Parathyroid adenoma (tissue), 2 donors: Measurements from ENCODE around the gene CEACAM1.

ENCODE experiments used
- H2AFZ ChIP-seq: fragments of 300-600 bp; sonication (generic); one replicate; pipeline ENCODE4 v1.7.0; 2017; ENCODE audit warnings: antibody characterized with exemption, mild to moderate bottlenecking
- H3K27ac ChIP-seq: fragments of 300-600 bp; sonication (generic); one replicate; pipeline ENCODE4 v1.7.0; 2017
- H3K27me3 ChIP-seq: fragments of 300-600 bp; sonication (generic); one replicate; pipeline ENCODE4 v1.7.0; 2017; ENCODE audit warnings: low read length; ENCODE audit not compliant: control insufficient read depth, insufficient read depth
- H3K36me3 ChIP-seq: fragments of 300-600 bp; sonication (generic); one replicate; pipeline ENCODE4 v1.7.0; 2017; ENCODE audit warnings: low read length; ENCODE audit not compliant: control insufficient read depth, insufficient read depth
- H3K4me1 ChIP-seq: fragments of 300-600 bp; sonication (generic); one replicate; pipeline ENCODE4 v1.7.0; 2017; ENCODE audit warnings: control low read depth
- H3K4me2 ChIP-seq: fragments of 300-600 bp; sonication (generic); one replicate; pipeline ENCODE4 v1.7.0; 2017; ENCODE audit warnings: low read length
- H3K4me3 ChIP-seq: fragments of 300-600 bp; sonication (generic); one replicate; pipeline ENCODE4 v1.7.0; 2017; ENCODE audit warnings: low read depth, low read length
- H3K79me2 ChIP-seq: fragments of 300-600 bp; sonication (generic); one replicate; pipeline ENCODE4 v1.7.0; 2017; ENCODE audit warnings: control low read depth
- H3K9ac ChIP-seq: fragments of 300-600 bp; sonication (generic); one replicate; pipeline ENCODE4 v1.7.0; 2017; ENCODE audit warnings: mild to moderate bottlenecking
- H3K9me3 ChIP-seq: fragments of 300-600 bp; sonication (generic); one replicate; pipeline ENCODE4 v1.7.0; 2017; ENCODE audit warnings: low read length; ENCODE audit not compliant: control insufficient read depth
- CTCF ChIP-seq: fragments of 300-600 bp; sonication (generic); IDR thresholded peaks from one replicate; pipeline ENCODE4 v1.7.0; 2017; ENCODE audit warnings: antibody characterized with exemption, mild to moderate bottlenecking
- donor health status: primary hyperparathyroidism.

CEACAM1 gene

GRCh38 chr19:42496460-42497133 is 31.7 kb downstream of the CEACAM1 start:
- Histone ChIP-seq H3K9ac (no peak overlapping the region), H3K36me3 (no peaks in the 10 kb centered on the region), H3K27ac (no peak overlapping the region), H3K4me2 (no peak overlapping the region), H3K4me1 (peaks cover 12% of the 10 kb centered on the region), H3K4me3 (no peak overlapping the region), H3K79me2 (no peaks in the 10 kb centered on the region), H2AFZ (no peak overlapping the region), H3K9me3 (no peaks in the 10 kb centered on the region), H3K27me3 (no peaks in the 10 kb centered on the region)
- TF ChIP-seq CTCF = no peak

GRCh38 chr19:42495663-42496062 is 32.6 kb downstream of the CEACAM1 start:
- no peak overlapping the region for H3K27ac ChIP-seq
- TF ChIP-seq CTCF = no peak

GRCh38 chr19:42494321-42494720 is 34.0 kb downstream of the CEACAM1 start:
- no peak overlapping the region for H3K4me2 ChIP-seq
- no peaks in the 10 kb centered on the region for H3K79me2 ChIP-seq
- H3K4me3 ChIP-seq = no peak overlapping the region
- TF ChIP-seq CTCF = no peak
- no peak overlapping the region for H3K27ac ChIP-seq
- no peaks in the 10 kb centered on the region for H3K9me3 ChIP-seq
- no peaks in the 10 kb centered on the region for H3K27me3 ChIP-seq
- H3K4me1 ChIP-seq = peaks cover 12% of the 10 kb centered on the region
- no peak overlapping the region for H3K9ac ChIP-seq
- no peak overlapping the region for H2AFZ ChIP-seq
- H3K36me3 ChIP-seq = no peaks in the 10 kb centered on the region

More at GRCh38 chr19:42495663-42496062, 32.6 kb downstream of the CEACAM1 start:
- no peaks in the 10 kb centered on the region for H3K36me3 ChIP-seq
- peaks cover 12% of the 10 kb centered on the region for H3K4me1 ChIP-seq
- no peaks in the 10 kb centered on the region for H3K9me3 ChIP-seq
- no peaks in the 10 kb centered on the region for H3K79me2 ChIP-seq
- H3K4me2 ChIP-seq = no peak overlapping the region
- no peak overlapping the region for H3K4me3 ChIP-seq
- H3K9ac ChIP-seq = no peak overlapping the region
- no peaks in the 10 kb centered on the region for H3K27me3 ChIP-seq
- no peak overlapping the region for H2AFZ ChIP-seq

GRCh38 chr19:42488783-42489521 is 39.3 kb downstream of the CEACAM1 start:
- no peak for TF ChIP-seq CTCF

More at GRCh38 chr19:42488783-42489521, 39.3 kb downstream of the CEACAM1 start:
- no peaks in the 10 kb centered on the region for H3K27me3 ChIP-seq
- H3K9me3 ChIP-seq = no peaks in the 10 kb centered on the region
- no peaks in the 10 kb centered on the region for H3K4me1 ChIP-seq
- H3K9ac ChIP-seq = no peak overlapping the region
- no peak overlapping the region for H3K4me2 ChIP-seq
- H3K36me3 ChIP-seq = no peaks in the 10 kb centered on the region
- no peaks in the 10 kb centered on the region for H3K79me2 ChIP-seq
- H3K27ac ChIP-seq = no peak overlapping the region
- no peak overlapping the region for H2AFZ ChIP-seq
- no peak overlapping the region for H3K4me3 ChIP-seq
